T-cell (primary cell): ENCODE results near the gene SRRM4. TPM values are rescaled to one million over a fixed set of nuclear protein-coding genes. Genes with fewer than 3 reads are reported as not detected.

Experiments used
- ATAC-seq, 4 experiments: fragments of 200-7000 bp in 3 of 4; fragments of 150-1000 bp in 1 of 4; cut with Tn5 transposase; replicated peaks in 1 of 4; 1 replicate in 3 of 4; 2 replicates in 1 of 4; pipeline ENCODE4 v1.10.0; 2021; ENCODE audit warnings: moderate library complexity in 3 of 4, mild to moderate bottlenecking in 2 of 4, moderate number of reproducible peaks in 1 of 4
- CTCF ChIA-PET, 2 donors: fragments of 300-600 bp; sonication (Branson Sonifier 250); formaldehyde crosslinking; loops; one replicate each; lab custom pipeline; 2022; ENCODE audit warnings: antibody characterized with exemption in 2 of 2; lab: Charles Lee
- POLR2A ChIA-PET, 2 donors: fragments of 300-600 bp; sonication (Branson Sonifier 250); formaldehyde crosslinking; loops; one replicate each; lab custom pipeline; 2022; ENCODE audit warnings: antibody characterized with exemption in 2 of 2; lab: Charles Lee
- DNase-seq, 35 experiments: peaks; one replicate each; pipeline versions ENCODE4 v3.0.0 to v3.0.0-alpha.2; 2013 to 2023
- H3K27ac ChIP-seq: one replicate; pipeline ENCODE4 v1.5.1; 2013; ENCODE audit warnings: low read length
- H3K27me3 ChIP-seq, 2 experiments: replicated peaks in 1 of 2; 1 replicate in 1 of 2; 2 replicates in 1 of 2; pipeline versions ENCODE4 v1.6.1 to v1.7.0; 2013; ENCODE audit warnings: low read length in 1 of 2, mixed read lengths in 1 of 2; ENCODE audit not compliant: control insufficient read depth in 2 of 2, insufficient read depth in 2 of 2; ENCODE audit errors: extremely low read depth in 1 of 2
- H3K36me3 ChIP-seq, 2 donors: 1 replicate in 1 of 2; 2 replicates in 1 of 2; pipeline versions ENCODE4 v1.6.1 to v1.7.0; 2013; ENCODE audit warnings: low read length in 1 of 2; ENCODE audit not compliant: control insufficient read depth in 2 of 2, insufficient read depth in 1 of 2; ENCODE audit errors: extremely low read depth in 1 of 2
- H3K4me1 ChIP-seq, 2 experiments: 1 replicate in 1 of 2; 2 replicates in 1 of 2; pipeline versions ENCODE4 v1.6.1 to v1.7.0; 2013; ENCODE audit warnings: low read length in 2 of 2, mixed read lengths in 1 of 2; ENCODE audit not compliant: insufficient read depth in 2 of 2, control insufficient read depth in 1 of 2; ENCODE audit errors: extremely low read depth in 1 of 2
- H3K4me3 ChIP-seq, 2 donors: 1 replicate in 1 of 2; 2 replicates in 1 of 2; pipeline versions ENCODE4 v1.5.1 to v1.7.0; 2013; ENCODE audit warnings: mild to moderate bottlenecking in 2 of 2, low read length in 1 of 2, moderate library complexity in 1 of 2; ENCODE audit not compliant: control insufficient read depth in 1 of 2; ENCODE audit errors: extremely low read depth in 1 of 2
- H3K9me3 ChIP-seq: 2 replicates; pipeline ENCODE4 v1.7.0; 2013
- H3K27ac Mint-ChIP-seq, 2 donors: one replicate each; pipeline ENCODE4 v1.8.0; 2020 to 2021; ENCODE audit warnings: mild to moderate bottlenecking in 2 of 2, mixed read lengths in 2 of 2
- H3K27me3 Mint-ChIP-seq, 2 donors: one replicate each; pipeline ENCODE4 v1.8.0; 2021 to 2022; ENCODE audit warnings: mixed read lengths in 2 of 2
- H3K36me3 Mint-ChIP-seq: one replicate; pipeline ENCODE4 v1.8.0; 2021; ENCODE audit warnings: mixed read lengths
- H3K4me1 Mint-ChIP-seq, 3 donors: one replicate each; pipeline ENCODE4 v1.8.0; 2020 to 2022; ENCODE audit warnings: mixed read lengths in 3 of 3, mild to moderate bottlenecking in 1 of 3
- H3K4me3 Mint-ChIP-seq, 3 donors: one replicate each; pipeline ENCODE4 v1.8.0; 2020 to 2022; ENCODE audit warnings: mild to moderate bottlenecking in 3 of 3, mixed read lengths in 3 of 3, moderate library complexity in 3 of 3
- H3K9me3 Mint-ChIP-seq, 3 donors: one replicate each; pipeline ENCODE4 v1.8.0; 2020 to 2022; ENCODE audit warnings: mixed read lengths in 3 of 3
- WGBS: methylation state at CpG from one replicate; pipeline ENCODE4 v1.1.5; 2013; ENCODE audit warnings: missing lambda C conversion rate; ENCODE audit not compliant: insufficient coverage; 5-methylcytosine and 5-hydroxymethylcytosine counted together
- total RNA-seq, 35 experiments: library from RNA in 6 of 35; stranded (reverse) in 6 of 35; fragments of 120-200 nt in 1 of 35; gene quantifications; one replicate each; pipeline versions ENCODE4 v1.2.1 to v1.2.4 and lab custom pipeline; 2013 to 2026

SRRM4 gene
- total RNA-seq (not detected), total RNA-seq (lab: John Stamatoyannopoulos, UW) (0 to 0.10 (median 0) reads per million in 29 experiments)
- 0.02 TPM for total RNA-seq (2013)

DNA sequence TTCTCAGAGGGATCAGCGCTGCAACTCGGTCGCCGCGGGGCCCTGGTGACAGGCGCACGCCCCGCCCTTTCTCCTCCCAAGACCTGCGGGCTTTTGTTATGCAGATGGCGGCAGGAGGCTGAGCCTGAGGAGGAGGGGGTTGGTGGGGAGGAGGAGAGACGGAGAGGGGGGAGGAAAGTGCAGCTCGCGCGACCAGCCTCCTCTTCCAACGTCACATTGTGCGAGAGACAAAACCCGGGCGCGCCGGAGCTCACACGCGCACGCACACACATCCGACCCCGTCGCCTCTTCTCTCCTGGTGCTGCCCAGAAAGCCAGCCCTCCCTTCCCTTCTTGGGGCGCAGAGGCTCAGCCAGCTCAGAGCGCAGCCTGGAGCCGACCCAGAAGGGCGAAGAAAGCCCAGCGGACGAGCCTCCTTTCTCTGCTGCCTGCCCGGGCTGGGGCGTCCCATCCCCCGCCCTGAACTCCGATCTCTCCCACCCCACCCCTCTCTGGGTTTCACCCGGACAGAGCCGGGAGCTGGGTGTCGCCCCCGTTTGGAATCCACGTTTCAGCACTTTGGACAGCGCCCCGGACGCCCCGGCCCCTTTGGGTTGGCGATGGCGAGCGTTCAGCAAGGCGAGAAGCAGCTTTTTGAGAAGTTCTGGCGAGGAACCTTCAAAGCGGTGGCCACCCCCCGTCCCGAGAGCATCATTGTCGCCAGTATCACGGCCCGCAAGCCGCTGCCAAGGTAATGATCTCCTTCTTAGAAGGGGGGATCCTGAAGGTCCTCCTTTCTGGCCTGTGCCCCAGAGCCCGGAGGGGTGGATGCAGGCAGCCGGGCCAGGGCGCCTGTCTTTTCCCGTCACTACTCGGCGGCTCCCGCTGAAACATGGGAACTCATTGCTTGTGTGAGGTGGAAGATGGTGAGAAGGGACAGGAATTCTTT is at the start of gene SRRM4:
Gene SRRM4 (plus strand): TSS at position 257 of the 927 bp plus-strand sequence. CDS start 342 bp downstream, at position 599.
- Mint-ChIP-seq H3K4me3 (no peak within 1 kb of the TSS), H3K4me1 (no peaks in the 10 kb centered on the region), H3K9me3 (peaks cover 3 to 6% (median 4%) of the 10 kb centered on the region in 3 donors), H3K27me3 (peaks cover 30 to 51% of the 10 kb centered on the region in 2 donors), H3K27ac (peak within 1 kb of the TSS in 1 of 2 donors; percentile 36), H3K36me3 (no peaks in the 10 kb centered on the region)
- ATAC-seq (no peak), DNase-seq (no peak)
- peaks cover 14 to 32% of the 10 kb centered on the region in 2 experiments for H3K27me3 ChIP-seq
- H3K36me3 ChIP-seq = no peaks in the 10 kb centered on the region
- no peaks in the 10 kb centered on the region for H3K9me3 ChIP-seq
- no peak within 1 kb of the TSS for H3K4me3 ChIP-seq
- H3K27ac ChIP-seq = no peak within 1 kb of the TSS
- no peaks in the 10 kb centered on the region for H3K4me1 ChIP-seq
- WGBS = 8% methylated on average over 48 of the region's 64 CpGs
- ChIA-PET CTCF (no interaction called here), POLR2A (no interaction called here)

DNA sequence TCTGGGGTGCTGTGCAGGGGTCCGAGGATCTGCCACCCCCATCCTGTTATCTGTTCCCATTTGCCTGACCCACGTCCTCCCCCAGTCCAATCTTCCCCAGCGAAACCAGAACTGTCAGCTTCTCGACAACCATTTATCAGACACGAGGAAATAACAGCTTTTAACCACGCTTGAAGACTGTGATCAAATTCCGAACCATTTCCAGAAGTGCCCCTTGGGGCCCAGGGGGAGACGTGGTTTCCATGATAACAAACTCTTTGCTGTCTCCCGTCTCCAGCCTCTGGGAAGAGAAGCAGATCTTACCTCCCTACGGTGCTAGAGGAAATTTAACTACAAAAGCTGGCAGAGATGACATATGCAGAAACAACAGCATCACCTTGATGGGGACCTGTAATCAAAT is 35.1 kb upstream of the SRRM4 start:
- H3K9me3 Mint-ChIP-seq = peaks cover 0 to 13% (median 4%) of the 10 kb centered on the region in 3 donors
- ChIA-PET CTCF (no interaction called here), POLR2A (no interaction called here)
- H3K36me3 Mint-ChIP-seq = no peaks in the 10 kb centered on the region
- DNase-seq = no peak
- Histone ChIP-seq H3K36me3 (no peaks in the 10 kb centered on the region), H3K27me3 (no peaks in the 10 kb centered on the region), H3K4me1 (no peaks in the 10 kb centered on the region), H3K9me3 (no peaks in the 10 kb centered on the region), H3K27ac (no peak overlapping the region), H3K4me3 (no peak overlapping the region)
- H3K4me1 Mint-ChIP-seq = no peaks in the 10 kb centered on the region
- H3K27me3 Mint-ChIP-seq = peaks cover 0 to 19% of the 10 kb centered on the region in 2 donors
- WGBS = 66% methylated on average over 7 of the region's 10 CpGs
- no peak for ATAC-seq
- no peak overlapping the region for H3K4me3 Mint-ChIP-seq
- H3K27ac Mint-ChIP-seq = no peak overlapping the region

DNA sequence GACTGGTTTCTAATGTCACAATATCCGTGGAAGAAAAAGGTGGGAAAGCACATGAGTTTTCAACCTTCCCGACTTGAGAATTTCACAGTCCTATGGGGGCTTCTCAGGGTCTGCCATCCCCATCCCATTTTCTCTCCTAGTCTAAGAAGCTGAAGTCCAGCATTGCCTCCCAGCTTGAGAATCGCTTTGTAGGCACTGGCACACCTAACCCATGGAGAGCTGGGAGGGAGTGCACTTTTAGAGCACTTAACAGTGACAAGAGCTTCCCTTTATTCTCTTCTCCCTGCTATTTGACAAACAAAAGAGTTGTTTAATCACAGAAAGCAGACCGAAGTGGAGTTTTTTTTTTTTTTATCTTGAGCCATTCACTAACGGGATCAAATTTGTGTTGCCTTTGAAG is 22.8 kb upstream of the SRRM4 start:
- no peak for ATAC-seq
- 72% methylated on average over 2 of the region's 5 CpGs for WGBS

GRCh38 chr12:118959348-118959747 is 22.0 kb upstream of the SRRM4 start:
- ChIA-PET POLR2A (no interaction called here), CTCF (interaction anchor here in 1 of 2 donors (0.7 kb wide), 1 partner anchor 52 kb away, joined by 7 read pairs; no protein-coding TSS in a partner anchor)
- Histone ChIP-seq H3K4me3 (no peak overlapping the region), H3K9me3 (no peaks in the 10 kb centered on the region), H3K36me3 (no peaks in the 10 kb centered on the region), H3K27ac (no peak overlapping the region), H3K4me1 (no peaks in the 10 kb centered on the region), H3K27me3 (no peaks in the 10 kb centered on the region)
- no peaks in the 10 kb centered on the region for H3K36me3 Mint-ChIP-seq
- DNase-seq (no peak), ATAC-seq (no peak)
- 67% methylated on average over 1 of the region's 4 CpGs for WGBS
- H3K4me1 Mint-ChIP-seq = no peaks in the 10 kb centered on the region
- peaks cover 8 to 21% (median 15%) of the 10 kb centered on the region in 3 donors for H3K9me3 Mint-ChIP-seq
- H3K27ac Mint-ChIP-seq = no peak overlapping the region
- H3K27me3 Mint-ChIP-seq = peaks cover 0 to 3% of the 10 kb centered on the region in 2 donors
- H3K4me3 Mint-ChIP-seq = no peak overlapping the region

More for the DNA sequence above, 22.8 kb upstream of the SRRM4 start:
- H3K27me3 ChIP-seq = no peaks in the 10 kb centered on the region
- no peaks in the 10 kb centered on the region for H3K36me3 Mint-ChIP-seq
- H3K4me1 Mint-ChIP-seq = no peaks in the 10 kb centered on the region
- H3K27ac ChIP-seq = no peak overlapping the region
- no peaks in the 10 kb centered on the region for H3K36me3 ChIP-seq
- POLR2A ChIA-PET = no interaction called here
- peaks cover 10 to 22% (median 15%) of the 10 kb centered on the region in 3 donors for H3K9me3 Mint-ChIP-seq
- no peak overlapping the region for H3K27ac Mint-ChIP-seq
- CTCF ChIA-PET = interaction anchor here in 1 of 2 donors (0.7 kb wide), 1 partner anchor 53 kb away, joined by 7 read pairs; no protein-coding TSS in a partner anchor
- H3K4me3 ChIP-seq = no peak overlapping the region
- no peak overlapping the region for H3K4me3 Mint-ChIP-seq
- H3K9me3 ChIP-seq = no peaks in the 10 kb centered on the region
- no peak for DNase-seq
- H3K27me3 Mint-ChIP-seq = peaks cover 0 to 3% of the 10 kb centered on the region in 2 donors
- H3K4me1 ChIP-seq = no peaks in the 10 kb centered on the region

GRCh38 chr12:118959985-118960560 is 21.3 kb upstream of the SRRM4 start:
- ChIA-PET CTCF (no interaction called here), POLR2A (no interaction called here)
- Histone ChIP-seq H3K36me3 (no peaks in the 10 kb centered on the region), H3K27ac (no peak overlapping the region), H3K9me3 (no peaks in the 10 kb centered on the region), H3K27me3 (no peaks in the 10 kb centered on the region), H3K4me3 (no peak overlapping the region), H3K4me1 (no peaks in the 10 kb centered on the region)
- H3K27ac Mint-ChIP-seq = no peak overlapping the region
- H3K9me3 Mint-ChIP-seq = peaks cover 13 to 17% (median 16%) of the 10 kb centered on the region in 3 donors
- H3K4me1 Mint-ChIP-seq = no peaks in the 10 kb centered on the region
- ATAC-seq (no peak), DNase-seq (no peak)
- H3K27me3 Mint-ChIP-seq = peaks cover 0 to 3% of the 10 kb centered on the region in 2 donors
- H3K4me3 Mint-ChIP-seq = no peak overlapping the region
- WGBS = 71% methylated on average over 1 of the region's 2 CpGs
- no peaks in the 10 kb centered on the region for H3K36me3 Mint-ChIP-seq

- no peaks in the 10 kb centered on the region for H3K4me1 Mint-ChIP-seq
Measured at GRCh38 chr12:118960865-118961264, 20.5 kb upstream of the SRRM4 start.

More at GRCh38 chr12:118960865-118961264, 20.5 kb upstream of the SRRM4 start:
- Mint-ChIP-seq H3K9me3 (peaks cover 11 to 17% (median 13%) of the 10 kb centered on the region in 3 donors), H3K27ac (no peak overlapping the region), H3K36me3 (no peaks in the 10 kb centered on the region), H3K4me3 (no peak overlapping the region), H3K27me3 (peaks cover 0 to 3% of the 10 kb centered on the region in 2 donors)
- H3K27ac ChIP-seq = no peak overlapping the region
- ChIA-PET CTCF (no interaction called here), POLR2A (no interaction called here)
- H3K4me1 ChIP-seq = no peaks in the 10 kb centered on the region
- no peak for ATAC-seq
- no peak overlapping the region for H3K4me3 ChIP-seq
- H3K9me3 ChIP-seq = no peaks in the 10 kb centered on the region
- no peak for DNase-seq
- 86% methylated on average over 5 of the region's 6 CpGs for WGBS
- no peaks in the 10 kb centered on the region for H3K27me3 ChIP-seq
- H3K36me3 ChIP-seq = no peaks in the 10 kb centered on the region
